OCI-LY3 (cell line): ENCODE results near the gene GINS2.

Experiments
- H2AFZ ChIP-seq: fragments of 200-600, 300-600 bp; shearing (Covaris generic); 2 replicates; pipeline ENCODE4 v1.6.0; 2014; ENCODE audit warnings: antibody characterized with exemption, low read depth, low read length
- H3K27ac ChIP-seq: fragments of 200-600, 300-600 bp; sonication (generic); 2 replicates; pipeline ENCODE4 v1.5.1; 2014; ENCODE audit warnings: mild to moderate bottlenecking, low read length, moderate library complexity, mixed read lengths
- H3K27me3 ChIP-seq: fragments of 200-600, 300-600 bp; sonication (generic); 2 replicates; pipeline ENCODE4 v1.6.1; 2014; ENCODE audit warnings: low read depth, low read length, mixed read lengths
- H3K36me3 ChIP-seq: fragments of 200-600, 300-600 bp; sonication (generic); replicated peaks from 2 replicates; pipeline ENCODE3; 2014; ENCODE audit warnings: low read depth, low read length, mixed read lengths
- H3K4me1 ChIP-seq: fragments of 300-600, 200-600 bp; sonication (generic); 2 replicates; pipeline ENCODE4 v1.6.1; 2014; ENCODE audit warnings: low read length, mixed read lengths
- H3K4me2 ChIP-seq: fragments of 200-600, 300-600 bp; sonication (generic); 2 replicates; pipeline ENCODE4 v1.6.1; 2014; ENCODE audit warnings: low read length, mixed read lengths
- H3K4me3 ChIP-seq: fragments of 300-600, 200-600 bp; sonication (generic); 2 replicates; pipeline ENCODE4 v1.5.1; 2014; ENCODE audit warnings: antibody characterized with exemption, mild to moderate bottlenecking, low read length, moderate library complexity
- H3K79me2 ChIP-seq: fragments of 300-600, 200-600 bp; shearing (Covaris generic); 2 replicates; pipeline ENCODE4 v1.6.1; 2014; ENCODE audit warnings: mild to moderate bottlenecking, low read length, mixed read lengths
- H3K9ac ChIP-seq: fragments of 300-600, 200-600 bp; shearing (Covaris generic); 2 replicates; pipeline ENCODE4 v1.6.0; 2014; ENCODE audit warnings: mild to moderate bottlenecking, low read length, moderate library complexity
- H3K9me3 ChIP-seq: fragments of 200-600, 300-600 bp; shearing (Covaris generic); 2 replicates; pipeline ENCODE4 v1.6.1; 2014; ENCODE audit warnings: low read length, mixed read lengths; ENCODE audit not compliant: insufficient read depth
- H4K20me1 ChIP-seq: fragments of 200-600, 300-600 bp; sonication (generic); 2 replicates; pipeline ENCODE4 v1.6.1; 2016; ENCODE audit warnings: low read length, mixed read lengths; ENCODE audit not compliant: insufficient read depth
- EZH2phosphoT487 ChIP-seq: fragments of 200-600 bp; shearing (Covaris generic); IDR thresholded peaks from 2 replicates; pipeline ENCODE4 v1.6.1; 2018; ENCODE audit warnings: antibody characterized with exemption, mixed run types, low read depth
- TF ChIP-seq, protein P1 (sequence below): fragments of 200-600, 300-600 bp; sonication (generic); IDR thresholded peaks from 2 replicates; pipeline ENCODE4 v1.5.1; 2014; ENCODE audit warnings: antibody characterized with exemption, low read length, low read depth

GINS2 gene

DNA sequence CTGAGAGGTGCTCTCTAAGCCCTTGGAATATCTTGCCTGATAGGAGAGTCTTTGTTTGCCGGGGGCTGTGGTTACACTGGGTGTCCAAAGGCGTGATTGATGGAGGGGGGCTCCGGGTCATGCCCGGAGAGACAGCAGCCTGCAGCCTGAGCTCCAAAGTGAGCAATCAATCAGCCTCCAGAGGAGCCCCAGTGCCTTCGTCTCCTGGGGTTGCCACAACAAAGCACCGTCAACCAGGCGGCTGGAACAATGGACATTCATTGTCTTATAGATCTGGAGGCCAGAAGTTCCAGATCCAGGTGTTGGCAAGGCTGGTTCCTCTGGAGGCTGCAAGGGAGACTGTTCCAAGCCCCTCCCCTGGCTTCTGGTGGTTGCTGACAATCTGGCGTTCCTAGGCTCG is 24.0 kb upstream of the GINS2 start:
- TF ChIP-seq, protein P1, sequence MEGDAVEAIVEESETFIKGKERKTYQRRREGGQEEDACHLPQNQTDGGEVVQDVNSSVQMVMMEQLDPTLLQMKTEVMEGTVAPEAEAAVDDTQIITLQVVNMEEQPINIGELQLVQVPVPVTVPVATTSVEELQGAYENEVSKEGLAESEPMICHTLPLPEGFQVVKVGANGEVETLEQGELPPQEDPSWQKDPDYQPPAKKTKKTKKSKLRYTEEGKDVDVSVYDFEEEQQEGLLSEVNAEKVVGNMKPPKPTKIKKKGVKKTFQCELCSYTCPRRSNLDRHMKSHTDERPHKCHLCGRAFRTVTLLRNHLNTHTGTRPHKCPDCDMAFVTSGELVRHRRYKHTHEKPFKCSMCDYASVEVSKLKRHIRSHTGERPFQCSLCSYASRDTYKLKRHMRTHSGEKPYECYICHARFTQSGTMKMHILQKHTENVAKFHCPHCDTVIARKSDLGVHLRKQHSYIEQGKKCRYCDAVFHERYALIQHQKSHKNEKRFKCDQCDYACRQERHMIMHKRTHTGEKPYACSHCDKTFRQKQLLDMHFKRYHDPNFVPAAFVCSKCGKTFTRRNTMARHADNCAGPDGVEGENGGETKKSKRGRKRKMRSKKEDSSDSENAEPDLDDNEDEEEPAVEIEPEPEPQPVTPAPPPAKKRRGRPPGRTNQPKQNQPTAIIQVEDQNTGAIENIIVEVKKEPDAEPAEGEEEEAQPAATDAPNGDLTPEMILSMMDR, result no peak
- TF ChIP-seq EZH2phosphoT487, result no peak
- Histone ChIP-seq H3K4me1 (no peaks in the 10 kb centered on the region), H3K4me3 (no peak overlapping the region), H3K9ac (no peak overlapping the region), H4K20me1 (no peaks in the 10 kb centered on the region), H3K4me2 (no peak overlapping the region), H3K9me3 (no peaks in the 10 kb centered on the region), H3K27me3 (peaks cover 30% of the 10 kb centered on the region), H2AFZ (no peak overlapping the region), H3K79me2 (no peaks in the 10 kb centered on the region), H3K36me3 (no peaks in the 10 kb centered on the region), H3K27ac (no peak overlapping the region)

DNA sequence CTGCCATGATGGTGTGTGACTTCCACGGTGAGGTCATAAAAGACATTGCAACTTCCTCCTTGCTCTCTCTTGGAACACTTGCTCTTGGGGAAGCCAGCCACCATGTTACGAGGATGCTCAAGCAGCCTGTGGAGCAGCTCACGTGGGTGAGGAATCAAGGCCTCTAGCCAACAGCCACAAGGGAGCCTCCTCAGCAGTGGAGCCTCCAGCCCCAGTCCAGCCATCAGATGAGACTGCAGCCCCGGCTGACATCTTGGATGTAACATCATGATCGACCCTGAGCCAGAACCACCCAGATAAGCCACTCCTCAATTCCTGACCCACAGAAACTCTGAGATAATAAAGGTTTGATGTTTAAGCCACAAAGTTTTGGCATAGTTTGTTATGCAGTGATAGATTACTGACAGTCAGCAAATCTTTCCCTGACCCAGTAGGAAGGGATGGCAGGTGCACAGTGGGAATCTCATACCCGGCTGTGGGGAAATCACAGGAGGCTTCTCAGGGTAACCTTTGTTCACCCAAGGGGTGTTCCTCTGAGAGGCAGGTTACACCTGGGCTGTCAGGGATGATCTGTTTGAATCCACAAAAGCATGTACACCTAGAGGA is 23.3 kb upstream of the GINS2 start:
- Histone ChIP-seq H3K9me3 (no peaks in the 10 kb centered on the region), H3K4me2 (no peak overlapping the region), H3K4me1 (no peaks in the 10 kb centered on the region), H3K79me2 (no peaks in the 10 kb centered on the region), H3K4me3 (no peak overlapping the region), H4K20me1 (no peaks in the 10 kb centered on the region), H3K36me3 (no peaks in the 10 kb centered on the region), H3K27me3 (peaks cover 28% of the 10 kb centered on the region), H3K9ac (no peak overlapping the region), H2AFZ (no peak overlapping the region), H3K27ac (no peak overlapping the region)
- TF ChIP-seq, protein P1, result no peak
- TF ChIP-seq EZH2phosphoT487, result no peak

DNA sequence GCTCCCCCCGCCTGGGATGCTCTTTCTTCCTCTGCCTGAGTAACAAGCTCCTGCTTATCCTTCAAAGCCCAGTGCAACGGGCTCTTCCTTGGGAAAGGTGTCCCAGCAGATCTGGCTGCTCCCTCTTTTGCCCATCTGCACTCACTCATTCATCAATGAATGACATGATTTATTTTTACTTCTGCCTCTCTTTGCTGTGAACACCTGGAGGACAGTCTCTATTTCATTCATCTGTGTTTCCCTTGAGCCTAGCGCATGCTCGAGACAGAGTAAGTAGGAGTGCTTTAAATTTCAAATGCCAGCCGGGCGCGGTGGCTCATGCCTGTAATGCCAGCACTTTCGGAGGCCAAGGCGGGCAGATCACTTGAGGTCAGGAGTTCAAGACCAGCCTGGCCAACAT is 22.0 kb upstream of the GINS2 start:
- Histone ChIP-seq H4K20me1 (no peaks in the 10 kb centered on the region), H3K9me3 (no peaks in the 10 kb centered on the region), H3K36me3 (no peaks in the 10 kb centered on the region), H3K9ac (no peak overlapping the region), H2AFZ (no peak overlapping the region), H3K79me2 (no peaks in the 10 kb centered on the region), H3K4me3 (no peak overlapping the region), H3K27ac (no peak overlapping the region), H3K27me3 (peaks cover 15% of the 10 kb centered on the region; the same call in 1 of the 2 replicates), H3K4me1 (no peaks in the 10 kb centered on the region), H3K4me2 (no peak overlapping the region)
- TF ChIP-seq EZH2phosphoT487, result no peak
- TF ChIP-seq, protein P1, result no peak

DNA sequence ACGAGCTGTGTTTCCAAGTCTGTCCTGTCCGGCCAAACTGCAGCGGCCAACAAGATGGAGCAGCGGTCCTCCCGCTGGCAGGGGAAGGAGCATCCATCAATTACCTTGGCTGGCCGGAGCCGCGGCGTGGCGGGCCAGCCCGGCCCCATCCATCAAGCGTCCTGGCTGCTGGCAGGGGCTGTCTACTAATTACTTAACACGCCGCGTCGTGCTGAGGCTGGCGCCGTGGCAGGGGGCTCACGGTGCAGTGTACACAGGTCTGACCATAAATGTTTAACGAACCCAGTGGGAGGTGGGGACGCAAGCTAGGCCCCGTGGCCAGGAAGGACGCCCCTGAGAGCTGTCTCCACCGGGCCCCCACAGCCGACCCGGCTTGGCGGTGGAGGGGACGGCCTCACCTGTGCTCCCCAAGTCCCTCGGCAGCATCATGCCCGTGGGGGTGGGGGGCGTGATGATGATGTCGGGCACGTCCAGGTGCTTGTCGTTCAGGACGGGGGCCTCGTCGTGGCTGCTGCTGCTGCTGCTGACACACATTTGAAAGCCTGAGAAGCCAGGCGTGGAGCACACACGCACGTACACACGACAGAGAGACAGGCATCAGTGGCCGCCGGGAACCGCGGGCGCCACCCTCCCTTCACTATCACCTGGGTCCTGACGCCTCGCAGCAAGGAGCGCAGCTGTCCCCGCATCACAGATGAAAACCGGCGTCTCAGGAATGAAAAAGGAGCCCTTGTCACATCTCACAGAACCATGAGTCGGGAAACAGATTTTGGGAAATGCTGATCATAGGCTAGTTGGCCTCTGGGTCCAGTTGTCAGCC is 21.2 kb upstream of the GINS2 start:
- Histone ChIP-seq H3K4me1 (no peaks in the 10 kb centered on the region), H3K79me2 (no peaks in the 10 kb centered on the region), H3K4me3 (no peak overlapping the region), H3K27ac (no peak overlapping the region), H2AFZ (no peak overlapping the region), H3K4me2 (no peak overlapping the region), H3K9me3 (no peaks in the 10 kb centered on the region), H3K36me3 (no peaks in the 10 kb centered on the region), H3K27me3 (peaks cover 9% of the 10 kb centered on the region; the same call in 1 of the 2 replicates), H3K9ac (no peak overlapping the region), H4K20me1 (no peaks in the 10 kb centered on the region)
- TF ChIP-seq EZH2phosphoT487, result no peak
- TF ChIP-seq, protein P1, result no peak
